NCI-H1694 (cell line): Measurements from ENCODE around the gene DCAF6.

Experiments
- DNase-seq: peaks from one replicate; lab custom pipeline; 2025; lab: John Stamatoyannopoulos, UW

DCAF6 gene

DNA sequence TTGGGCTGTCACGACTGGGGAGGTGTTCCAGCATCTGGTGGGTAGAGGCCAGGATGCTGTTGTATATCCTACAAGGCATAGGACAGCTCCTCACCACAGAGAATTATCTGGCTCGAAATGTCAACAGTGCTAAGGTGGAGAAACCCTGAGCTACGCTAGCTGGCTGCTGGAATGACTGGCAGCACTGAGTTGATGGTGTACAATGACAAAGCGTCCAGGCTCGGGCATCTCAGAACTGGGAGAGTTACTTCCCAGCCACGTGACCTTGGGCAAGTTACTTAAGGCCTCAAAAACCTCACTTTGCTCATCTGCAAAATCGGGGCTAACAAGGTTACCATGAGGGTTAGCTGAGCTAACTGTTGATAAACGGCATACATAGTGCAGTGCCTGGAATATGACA lies 164.9 kb downstream of the DCAF6 start:
- no peak for DNase-seq

GRCh38 chr1:168102487-168102886 lies 166.0 kb downstream of the DCAF6 start:
- no peak for DNase-seq

- no peak for DNase-seq
Measured at GRCh38 chr1:168104535-168104934, 168.1 kb downstream of the DCAF6 start.

DNA sequence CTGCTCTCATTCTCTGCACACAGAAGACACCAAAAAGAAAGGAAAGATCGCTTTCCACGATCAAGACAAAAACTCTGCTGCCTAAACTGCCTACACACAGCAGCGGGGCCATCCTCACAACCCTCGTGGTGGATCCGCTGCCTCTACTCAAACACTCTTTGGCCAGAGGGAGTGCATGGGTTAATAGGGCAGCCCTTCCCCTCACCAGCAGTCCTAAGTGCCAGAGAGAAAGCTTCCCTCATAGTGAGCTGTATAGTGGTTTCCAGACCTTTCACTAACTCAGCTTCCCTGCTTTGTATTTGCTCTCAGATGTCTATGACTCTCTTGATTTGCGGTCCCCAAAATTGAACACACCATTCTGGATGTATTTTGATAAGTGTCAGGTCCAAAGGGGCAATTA lies 169.4 kb downstream of the DCAF6 start:
- DNase-seq, result no peak

- DNase-seq, result no peak
Measured at GRCh38 chr1:168106274-168106673, 169.8 kb downstream of the DCAF6 start.

DNA sequence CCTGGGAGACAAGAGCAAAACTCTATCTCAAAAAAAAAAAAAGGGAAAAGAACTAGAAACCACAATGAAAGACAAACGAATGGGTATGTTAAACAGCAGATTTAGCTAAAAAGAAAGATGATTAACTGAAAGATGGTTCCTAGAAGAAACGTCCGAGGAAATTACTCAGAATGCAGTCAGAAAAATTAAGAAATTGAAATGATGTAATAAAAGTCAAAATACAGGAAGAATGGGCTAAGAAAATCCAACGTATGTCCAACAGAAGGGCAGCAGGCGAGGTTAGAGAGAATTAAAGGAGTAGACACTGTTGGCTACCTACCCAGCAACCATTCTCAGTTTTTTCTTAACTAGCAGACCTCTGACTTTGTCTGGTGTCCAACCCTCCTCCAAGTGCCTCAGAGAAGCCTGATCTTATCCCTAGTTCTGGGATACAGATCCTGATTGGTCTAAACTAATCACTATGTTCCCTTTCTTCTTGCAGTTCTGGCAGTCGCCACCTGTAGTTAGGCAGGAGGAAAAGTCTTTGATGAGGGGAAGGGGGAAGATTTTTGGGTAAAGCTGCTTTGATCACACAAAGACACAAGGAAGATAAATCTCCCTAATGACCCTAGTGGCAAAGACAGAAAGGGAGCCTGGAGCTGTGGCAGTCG lies 174.5 kb downstream of the DCAF6 start:
- DNase-seq, result no peak

DNA sequence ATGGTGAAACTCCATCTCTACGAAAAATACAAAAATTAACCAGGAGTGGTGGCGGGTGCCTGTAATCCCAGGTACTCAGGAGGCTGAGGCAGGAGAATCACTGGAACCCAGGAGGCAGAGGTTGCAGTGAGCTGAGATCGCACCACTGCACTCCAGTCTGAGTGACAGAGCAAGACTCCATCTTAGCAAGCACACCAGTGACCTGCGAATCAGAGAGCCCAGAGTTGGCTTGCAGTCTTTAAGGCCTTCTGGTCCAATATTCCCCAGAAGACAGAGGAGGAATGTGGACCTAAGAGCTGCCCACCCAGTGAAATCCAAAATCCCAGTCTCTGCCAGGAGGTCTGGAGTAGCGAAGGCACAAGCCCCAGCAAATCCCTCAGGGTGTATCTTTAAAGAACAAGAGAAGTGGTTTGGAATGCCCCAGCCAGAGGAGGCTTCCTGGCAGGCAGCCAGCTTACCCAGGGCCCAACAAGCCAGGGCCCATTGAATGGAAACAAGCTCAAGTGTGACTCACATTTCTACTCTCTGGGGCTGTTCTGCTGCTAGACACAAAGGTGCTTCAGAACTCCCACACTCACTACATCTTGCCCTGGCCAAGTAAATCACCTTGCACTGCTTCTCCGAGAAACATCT lies 176.3 kb downstream of the DCAF6 start:
- peak; percentile 43 for DNase-seq

DNA sequence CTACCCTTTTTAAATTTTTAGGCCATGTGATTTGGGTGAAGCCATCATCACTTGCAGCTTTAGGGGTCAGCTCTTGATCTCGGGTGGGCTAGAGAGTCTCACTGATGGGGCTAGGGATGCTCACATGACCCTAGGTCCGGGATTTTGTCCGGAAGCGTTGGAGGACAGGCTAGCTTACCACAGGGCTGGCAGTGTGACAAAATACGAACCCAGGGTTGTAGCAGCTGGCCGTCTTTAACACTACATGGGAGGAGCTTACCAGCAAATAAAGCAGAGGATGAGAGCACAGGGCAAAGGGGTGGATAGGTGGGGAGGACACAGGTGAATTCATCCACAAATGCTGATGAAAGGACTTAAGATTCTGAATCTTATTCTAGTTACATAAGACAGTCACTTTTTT lies 178.4 kb downstream of the DCAF6 start:
- no peak for DNase-seq

- DNase-seq, result no peak
Measured at GRCh38 chr1:168116327-168116799, 179.9 kb downstream of the DCAF6 start.

DNA sequence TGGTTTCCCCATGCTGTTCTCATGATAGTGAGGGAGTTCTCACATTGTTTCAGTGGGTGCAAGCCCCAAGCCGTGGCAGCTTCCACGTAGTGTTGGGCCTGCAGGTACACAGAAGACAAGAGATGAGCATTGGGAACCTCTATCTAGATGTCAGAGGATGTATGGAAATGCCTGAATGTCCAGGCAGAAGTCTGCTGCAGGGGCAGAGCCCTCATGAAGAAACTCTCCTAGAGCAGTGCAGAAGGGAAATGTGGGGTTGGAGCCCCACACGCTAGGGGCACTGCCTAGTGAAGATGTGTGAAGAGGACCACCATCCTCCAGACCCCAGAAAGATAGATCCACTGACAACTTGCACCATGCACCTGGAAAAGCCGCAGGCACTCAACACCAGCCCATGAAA lies 183.3 kb downstream of the DCAF6 start:
- no peak for DNase-seq

- no peak for DNase-seq
Measured at GRCh38 chr1:168121401-168122011, 185.0 kb downstream of the DCAF6 start.

DNA sequence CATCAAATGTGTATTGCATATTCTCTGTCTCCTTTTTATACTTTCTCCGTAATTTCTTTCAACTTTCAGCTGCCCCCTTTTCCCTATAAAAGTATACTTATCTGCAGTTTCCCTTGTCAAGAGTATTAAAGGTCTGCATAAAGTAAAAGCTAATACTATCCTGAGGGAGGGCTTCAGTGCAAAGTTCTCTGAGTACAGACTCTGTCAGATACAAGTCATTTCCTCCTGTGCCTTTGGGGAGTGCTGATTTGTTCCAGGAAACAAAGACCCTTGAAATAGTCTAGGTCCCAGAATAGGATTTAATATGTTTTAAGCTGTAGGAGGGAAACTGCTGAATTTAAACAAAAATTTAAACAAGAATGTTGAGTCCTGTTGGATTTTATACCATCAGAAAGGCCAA lies 188.6 kb downstream of the DCAF6 start:
- DNase-seq, result no peak
